ENCODE measurements around the gene DDX1. TPM values are rescaled to one million over a fixed set of nuclear protein-coding genes. Genes with fewer than 3 reads are reported as not detected.

The DDX1 gene
- polyA plus RNA-seq, 3 donors, result 14.1 to 35.4 (median 30.1) TPM

- peaks cover 0 to 2% (median 0%) of the 10 kb centered on the region in 3 donors for H3K27me3 Mint-ChIP-seq (ENCODE audit: low read depth in 3 of 3)
- H3K9ac ChIP-seq (ENCODE audit: insufficient read depth, low read length, poor library complexity, severe bottlenecking), result no peak overlapping the region
- H3K4me3 Mint-ChIP-seq, result no peak overlapping the region
- no peak overlapping the region for H3K4me3 ChIP-seq (replicated peaks in 1 of 3; ENCODE audit: low read depth in 2 of 3, low read length in 3 of 3)
- H3K4me2 ChIP-seq (replicated peaks; ENCODE audit: extremely low read depth, low read length, poor library complexity, severe bottlenecking), result no peak overlapping the region
- H3K27ac ChIP-seq (ENCODE audit: low read depth in 1 of 2, low read length in 2 of 2), result no peak overlapping the region
- no peak overlapping the region for H2AFZ ChIP-seq (ENCODE audit: insufficient read depth, low read depth, low read length, poor library complexity, severe bottlenecking)
- no peaks in the 10 kb centered on the region for H3K27me3 ChIP-seq (ENCODE audit: control insufficient read depth in 2 of 2, insufficient read depth in 2 of 2, low read length in 2 of 2)
- H3K36me3 Mint-ChIP-seq, result peaks cover 80 to 81% of the 10 kb centered on the region in 2 donors
- peaks cover 80 to 97% of the 10 kb centered on the region in 2 donors for H3K36me3 ChIP-seq (replicated peaks in 1 of 2; ENCODE audit: control insufficient read depth in 1 of 2, insufficient read depth in 2 of 2, low read length in 2 of 2)
- H3K4me1 Mint-ChIP-seq, result no peaks in the 10 kb centered on the region
- no peaks in the 10 kb centered on the region for H4K20me1 ChIP-seq (ENCODE audit: insufficient read depth, low read length)
- H3K27ac Mint-ChIP-seq, result no peak overlapping the region
- intact Hi-C loops (cut with micrococcal nuclease), result loop anchor here in 1 of 2 donors (10.0 kb wide), 1 partner anchor 873 kb away; no protein-coding TSS in a partner anchor
- no peaks in the 10 kb centered on the region for H3K9me3 Mint-ChIP-seq
- no peak for DNase-seq
- TF ChIP-seq, protein P1, sequence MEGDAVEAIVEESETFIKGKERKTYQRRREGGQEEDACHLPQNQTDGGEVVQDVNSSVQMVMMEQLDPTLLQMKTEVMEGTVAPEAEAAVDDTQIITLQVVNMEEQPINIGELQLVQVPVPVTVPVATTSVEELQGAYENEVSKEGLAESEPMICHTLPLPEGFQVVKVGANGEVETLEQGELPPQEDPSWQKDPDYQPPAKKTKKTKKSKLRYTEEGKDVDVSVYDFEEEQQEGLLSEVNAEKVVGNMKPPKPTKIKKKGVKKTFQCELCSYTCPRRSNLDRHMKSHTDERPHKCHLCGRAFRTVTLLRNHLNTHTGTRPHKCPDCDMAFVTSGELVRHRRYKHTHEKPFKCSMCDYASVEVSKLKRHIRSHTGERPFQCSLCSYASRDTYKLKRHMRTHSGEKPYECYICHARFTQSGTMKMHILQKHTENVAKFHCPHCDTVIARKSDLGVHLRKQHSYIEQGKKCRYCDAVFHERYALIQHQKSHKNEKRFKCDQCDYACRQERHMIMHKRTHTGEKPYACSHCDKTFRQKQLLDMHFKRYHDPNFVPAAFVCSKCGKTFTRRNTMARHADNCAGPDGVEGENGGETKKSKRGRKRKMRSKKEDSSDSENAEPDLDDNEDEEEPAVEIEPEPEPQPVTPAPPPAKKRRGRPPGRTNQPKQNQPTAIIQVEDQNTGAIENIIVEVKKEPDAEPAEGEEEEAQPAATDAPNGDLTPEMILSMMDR (IDR thresholded peaks at IDR 0.05), result no peak
- H3K79me2 ChIP-seq (ENCODE audit: insufficient read depth, low read length), result no peaks in the 10 kb centered on the region
- H3K4me1 ChIP-seq (ENCODE audit: control insufficient read depth in 1 of 2, insufficient read depth in 2 of 2, low read length in 2 of 2), result no peaks in the 10 kb centered on the region
- no peaks in the 10 kb centered on the region for H3K9me3 ChIP-seq (replicated peaks in 1 of 2; ENCODE audit: control insufficient read depth in 1 of 2, insufficient read depth in 1 of 2, low read length in 2 of 2)
Observed at GRCh38 chr2:15631883-15632282, 40.2 kb downstream of the DDX1 start.

DNA sequence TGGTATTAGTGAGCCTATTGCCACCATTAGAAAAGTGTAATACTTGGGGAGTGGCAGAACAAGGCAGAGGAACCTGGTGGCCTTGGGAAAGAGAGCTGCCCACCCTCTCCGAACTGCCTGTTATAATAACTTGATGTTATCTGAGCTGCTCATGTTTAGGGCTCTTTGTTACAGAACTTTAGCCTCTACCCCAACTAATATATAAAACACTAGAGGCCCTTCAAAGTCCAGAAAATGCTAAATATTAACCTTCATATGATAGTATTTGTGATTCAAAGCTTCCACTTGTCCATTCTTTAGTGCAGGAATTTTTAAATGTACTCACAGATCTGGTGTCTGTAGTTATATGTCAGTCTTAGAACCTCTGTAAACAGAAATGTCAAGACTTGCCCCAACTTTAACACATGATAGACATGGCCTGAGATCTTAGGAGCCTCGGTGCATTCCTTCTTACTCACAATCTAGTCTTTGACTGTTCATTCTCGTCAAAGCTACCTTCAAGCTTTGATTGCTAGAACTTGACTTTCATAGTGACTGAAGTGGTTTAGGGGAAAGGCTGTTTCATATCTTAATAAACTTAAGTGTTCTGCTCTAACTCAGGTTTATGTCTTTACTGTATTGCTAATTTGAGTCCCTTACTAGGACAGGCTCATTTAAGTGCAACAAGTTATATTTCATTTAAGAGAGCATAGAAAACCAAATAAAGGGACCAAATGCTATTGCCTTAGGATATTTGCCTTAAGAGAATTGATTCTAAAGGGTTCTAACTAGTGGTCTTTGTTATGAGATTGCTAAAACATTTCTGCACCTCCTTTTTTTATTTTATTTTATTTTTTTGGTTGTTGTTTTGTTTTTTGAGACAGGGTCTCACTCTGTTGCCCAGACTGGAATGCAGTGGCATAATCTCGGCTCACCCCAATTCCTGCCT lies 41.6 kb downstream of the DDX1 start:
- H3K27me3 Mint-ChIP-seq (ENCODE audit: low read depth in 3 of 3), result peaks cover 0 to 2% (median 0%) of the 10 kb centered on the region in 3 donors
- no peak overlapping the region for H2AFZ ChIP-seq (ENCODE audit: insufficient read depth, low read depth, low read length, poor library complexity, severe bottlenecking)
- no peak overlapping the region for H3K4me2 ChIP-seq (replicated peaks; ENCODE audit: extremely low read depth, low read length, poor library complexity, severe bottlenecking)
- H3K4me3 Mint-ChIP-seq, result no peak overlapping the region
- no peak overlapping the region for H3K9ac ChIP-seq (ENCODE audit: insufficient read depth, low read length, poor library complexity, severe bottlenecking)
- H3K4me3 ChIP-seq (replicated peaks in 1 of 3; ENCODE audit: low read depth in 2 of 3, low read length in 3 of 3), result no peak overlapping the region
- H3K27ac Mint-ChIP-seq, result no peak overlapping the region
- H3K36me3 ChIP-seq (replicated peaks in 1 of 2; ENCODE audit: control insufficient read depth in 1 of 2, insufficient read depth in 2 of 2, low read length in 2 of 2), result peaks cover 66 to 83% of the 10 kb centered on the region in 2 donors
- no peaks in the 10 kb centered on the region for H3K9me3 Mint-ChIP-seq
- H3K4me1 Mint-ChIP-seq, result no peaks in the 10 kb centered on the region
- H3K4me1 ChIP-seq (ENCODE audit: control insufficient read depth in 1 of 2, insufficient read depth in 2 of 2, low read length in 2 of 2), result no peaks in the 10 kb centered on the region
- intact Hi-C loops (cut with micrococcal nuclease), result loop anchor here in 1 of 2 donors (10.0 kb wide), 1 partner anchor 871 kb away; no protein-coding TSS in a partner anchor
- DNase-seq, result no peak
- TF ChIP-seq, protein P1 (IDR thresholded peaks at IDR 0.05), result no peak
- peaks cover 73 to 79% of the 10 kb centered on the region in 2 donors for H3K36me3 Mint-ChIP-seq
- H3K27me3 ChIP-seq (ENCODE audit: control insufficient read depth in 2 of 2, insufficient read depth in 2 of 2, low read length in 2 of 2), result no peaks in the 10 kb centered on the region
- H4K20me1 ChIP-seq (ENCODE audit: insufficient read depth, low read length), result no peaks in the 10 kb centered on the region
- H3K79me2 ChIP-seq (ENCODE audit: insufficient read depth, low read length), result no peaks in the 10 kb centered on the region
- 100% methylated on average over 1 of the region's 4 CpGs for WGBS (ENCODE audit: insufficient coverage)
- no peaks in the 10 kb centered on the region for H3K9me3 ChIP-seq (replicated peaks in 1 of 2; ENCODE audit: control insufficient read depth in 1 of 2, insufficient read depth in 1 of 2, low read length in 2 of 2)
- H3K27ac ChIP-seq (ENCODE audit: low read depth in 1 of 2, low read length in 2 of 2), result no peak overlapping the region
